BLaER1 treated with 17β-estradiol and CSF1 and Interleukin-3, amounts not matched to agents 10 nM and 100 nM (cell line): ENCODE measurements around the gene DDX59.

Experiments used
- H3K27ac ChIP-seq, 11 experiments: shearing (Covaris generic); formaldehyde crosslinking; 2 replicates each; pipeline ENCODE4 v1.8.1; 2022
- H3K27me3 ChIP-seq, 11 experiments: shearing (Covaris generic); formaldehyde crosslinking; 2 replicates each; pipeline ENCODE4 v1.8.1; 2022
- H3K36me3 ChIP-seq, 11 experiments: shearing (Covaris generic); formaldehyde crosslinking; 2 replicates each; pipeline ENCODE4 v1.8.1; 2022
- H3K4me1 ChIP-seq, 10 experiments: shearing (Covaris generic); formaldehyde crosslinking; 2 replicates each; pipeline ENCODE4 v1.8.1; 2022
- H3K4me2 ChIP-seq, 11 experiments: shearing (Covaris generic); formaldehyde crosslinking; 2 replicates each; pipeline ENCODE4 v1.8.1; 2022
- H3K4me3 ChIP-seq, 10 experiments: shearing (Covaris generic); formaldehyde crosslinking; 2 replicates each; pipeline ENCODE4 v1.8.1; 2022
- H3K9ac ChIP-seq, 11 experiments: shearing (Covaris generic); formaldehyde crosslinking; 2 replicates each; pipeline ENCODE4 v1.8.1; 2022
- H3K9me3 ChIP-seq, 11 experiments: shearing (Covaris generic); formaldehyde crosslinking; replicated peaks in 1 of 11; 2 replicates each; pipeline ENCODE4 v1.8.1; 2022
- H4K20me1 ChIP-seq, 11 experiments: shearing (Covaris generic); formaldehyde crosslinking; 2 replicates each; pipeline ENCODE4 v1.8.1; 2022
- Cebpa-rat ChIP-seq, 11 experiments: shearing (Covaris generic); IDR thresholded peaks; 2 replicates each; pipeline ENCODE4 v1.8.1; 2022

Gene DDX59

DNA sequence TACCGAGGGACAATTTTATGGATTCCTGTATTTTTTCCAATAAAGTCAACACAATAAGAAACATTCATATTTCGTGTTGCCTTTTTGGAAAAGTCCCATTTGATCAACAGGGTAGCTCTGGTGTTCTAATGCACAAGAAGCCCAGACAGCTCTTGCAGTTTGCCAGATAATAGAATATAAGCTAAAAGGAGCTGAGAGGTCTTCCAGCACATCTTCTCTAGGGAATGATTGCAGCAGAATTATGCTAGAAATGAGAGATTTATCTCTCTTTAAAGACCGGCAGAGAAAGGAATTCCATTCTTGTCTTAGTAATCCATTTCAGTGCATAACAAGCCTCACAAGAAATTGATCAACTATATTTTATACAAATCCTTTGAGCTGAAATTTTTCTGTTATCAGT, 25.0 kb upstream of the DDX59 start:
- Histone ChIP-seq H3K36me3 (no peaks in the 10 kb centered on the region), H3K9me3 (peaks cover 0 to 13% (median 0%) of the 10 kb centered on the region in 11 experiments; a peak in 3 of 22 replicates), H3K27me3 (no peaks in the 10 kb centered on the region), H3K4me1 (peaks cover 0 to 2% (median 0%) of the 10 kb centered on the region in 10 experiments; a peak in 1 of 20 replicates), H3K9ac (no peak overlapping the region), H4K20me1 (no peaks in the 10 kb centered on the region), H3K27ac (no peak overlapping the region), H3K4me2 (no peak overlapping the region), H3K4me3 (no peak overlapping the region)
- TF ChIP-seq Cebpa-rat (IDR thresholded peaks at IDR 0.05): no peak

DNA sequence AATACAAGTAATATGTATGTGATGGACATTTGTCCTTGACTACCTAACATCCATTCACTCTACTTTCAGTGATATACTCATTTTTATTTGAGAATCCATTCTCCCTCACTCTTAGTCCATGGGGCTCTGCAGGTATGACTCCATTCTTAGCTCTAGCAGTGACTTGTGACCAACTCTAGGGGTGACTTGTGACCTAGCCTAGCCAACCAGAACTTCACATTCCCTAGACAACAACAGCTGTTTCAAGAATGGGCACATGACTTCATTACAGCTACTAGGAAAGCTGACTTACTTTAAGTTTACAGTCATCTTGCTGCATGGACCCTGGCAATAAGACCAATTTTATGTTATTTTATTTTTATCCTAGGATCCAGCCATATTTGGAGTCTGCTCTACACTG, 23.6 kb upstream of the DDX59 start:
- Histone ChIP-seq H4K20me1 (no peaks in the 10 kb centered on the region), H3K27ac (no peak overlapping the region), H3K4me1 (no peaks in the 10 kb centered on the region), H3K27me3 (no peaks in the 10 kb centered on the region), H3K9ac (no peak overlapping the region), H3K4me2 (no peak overlapping the region), H3K36me3 (no peaks in the 10 kb centered on the region), H3K4me3 (no peak overlapping the region), H3K9me3 (peaks cover 0 to 13% (median 0%) of the 10 kb centered on the region in 11 experiments; a peak in 3 of 22 replicates)
- no peak for TF ChIP-seq Cebpa-rat (IDR thresholded peaks at IDR 0.05)

DNA sequence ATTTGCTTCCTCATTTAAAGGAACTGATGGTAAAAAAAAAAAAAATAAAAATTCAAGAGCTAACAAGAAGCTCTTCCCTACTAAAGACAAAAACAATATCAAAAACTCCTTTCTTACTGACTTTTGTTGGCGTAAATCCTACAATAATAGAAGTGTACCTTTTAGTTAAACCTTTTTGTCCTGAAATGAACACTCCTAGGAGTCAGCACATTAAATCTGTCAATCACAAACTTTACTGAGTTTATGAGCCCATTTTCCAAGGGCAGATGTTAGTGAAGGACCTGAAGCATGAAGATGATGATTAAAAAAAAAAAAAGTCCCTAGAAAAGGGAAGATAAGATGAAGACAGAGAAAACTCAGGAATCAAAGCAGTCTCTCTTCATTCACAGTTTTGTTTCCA, 22.6 kb upstream of the DDX59 start:
- Histone ChIP-seq H3K4me2 (no peak overlapping the region), H4K20me1 (no peaks in the 10 kb centered on the region), H3K27ac (no peak overlapping the region), H3K4me1 (no peaks in the 10 kb centered on the region), H3K9me3 (peaks cover 0 to 7% (median 0%) of the 10 kb centered on the region in 11 experiments; a peak in 2 of 22 replicates), H3K36me3 (no peaks in the 10 kb centered on the region), H3K27me3 (no peaks in the 10 kb centered on the region), H3K4me3 (no peak overlapping the region), H3K9ac (no peak overlapping the region)
- no peak for TF ChIP-seq Cebpa-rat (IDR thresholded peaks at IDR 0.05)

DNA sequence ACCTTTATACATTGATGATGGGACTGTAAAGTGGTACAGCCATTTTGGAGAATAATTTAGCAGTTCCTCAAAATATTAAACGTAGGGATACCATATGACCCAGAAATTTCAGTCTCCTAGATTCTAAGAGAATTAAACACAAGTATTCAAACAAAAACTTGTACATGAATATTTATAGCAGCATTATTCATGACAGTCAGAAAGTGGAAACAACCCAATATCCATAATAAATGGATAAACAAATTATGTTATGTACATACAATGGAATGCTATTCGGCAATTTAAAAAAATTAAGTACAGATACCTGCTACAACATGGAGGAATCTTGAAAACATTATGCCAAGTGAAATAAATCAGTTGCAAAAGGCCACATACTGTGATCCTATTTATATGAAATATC, 16.9 kb upstream of the DDX59 start:
- no peak overlapping the region for H3K4me2 ChIP-seq
- H3K36me3 ChIP-seq: no peaks in the 10 kb centered on the region
- no peak overlapping the region for H3K27ac ChIP-seq
- no peak for TF ChIP-seq Cebpa-rat (IDR thresholded peaks at IDR 0.05)
- no peaks in the 10 kb centered on the region for H4K20me1 ChIP-seq
- no peaks in the 10 kb centered on the region for H3K4me1 ChIP-seq
- no peak overlapping the region for H3K4me3 ChIP-seq
- no peak overlapping the region for H3K9ac ChIP-seq
- no peaks in the 10 kb centered on the region for H3K9me3 ChIP-seq
- no peaks in the 10 kb centered on the region for H3K27me3 ChIP-seq

DNA sequence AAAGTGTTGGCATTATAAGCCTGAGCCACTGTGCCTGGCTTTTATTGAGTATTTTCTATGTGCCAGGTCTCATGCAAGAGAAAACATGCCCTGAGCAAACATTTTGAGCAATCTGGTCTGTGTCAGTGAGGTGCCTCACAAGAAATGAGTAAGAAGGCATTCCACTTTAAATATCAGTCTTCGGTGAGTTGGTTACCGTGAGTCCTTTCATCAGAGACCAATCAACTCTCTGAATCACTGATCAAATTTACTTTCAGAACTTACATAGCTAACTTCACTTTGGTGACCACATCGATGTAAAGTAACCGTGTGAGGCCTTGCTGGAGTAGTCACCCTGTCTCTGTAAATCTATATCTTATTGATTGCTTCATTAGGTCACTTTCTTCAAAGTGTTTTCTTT, 14.3 kb upstream of the DDX59 start:
- H3K9me3 ChIP-seq: no peaks in the 10 kb centered on the region
- no peak overlapping the region for H3K4me2 ChIP-seq
- no peaks in the 10 kb centered on the region for H3K36me3 ChIP-seq
- H3K4me3 ChIP-seq: no peak overlapping the region
- no peaks in the 10 kb centered on the region for H4K20me1 ChIP-seq
- no peak for TF ChIP-seq Cebpa-rat (IDR thresholded peaks at IDR 0.05)
- no peaks in the 10 kb centered on the region for H3K4me1 ChIP-seq
- no peaks in the 10 kb centered on the region for H3K27me3 ChIP-seq
- H3K27ac ChIP-seq: no peak overlapping the region
- H3K9ac ChIP-seq: no peak overlapping the region

DNA sequence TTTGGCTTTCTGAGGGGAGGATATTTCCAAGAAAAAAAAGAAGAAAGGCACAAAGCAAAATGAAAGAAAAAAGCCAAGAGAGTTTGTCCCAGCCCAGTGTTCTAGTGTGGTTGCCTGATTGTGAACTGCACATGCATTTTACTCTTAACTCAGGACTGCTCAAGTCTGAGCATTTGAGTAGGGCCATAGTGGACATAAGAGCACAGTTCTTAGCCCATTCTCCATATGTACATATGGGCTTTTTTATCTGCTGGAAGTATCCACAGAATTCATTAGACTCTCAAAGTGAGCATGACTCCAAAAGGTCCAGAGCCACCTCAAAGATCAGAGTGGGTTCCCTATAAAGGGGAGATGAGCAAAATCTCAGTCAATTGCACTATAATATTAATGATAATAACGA, 13.6 kb upstream of the DDX59 start:
- Histone ChIP-seq H3K27ac (no peak overlapping the region), H3K36me3 (no peaks in the 10 kb centered on the region), H3K9ac (no peak overlapping the region), H3K4me2 (no peak overlapping the region), H3K9me3 (no peaks in the 10 kb centered on the region), H3K4me3 (no peak overlapping the region), H4K20me1 (no peaks in the 10 kb centered on the region), H3K4me1 (no peaks in the 10 kb centered on the region), H3K27me3 (no peaks in the 10 kb centered on the region)
- TF ChIP-seq Cebpa-rat (IDR thresholded peaks at IDR 0.05): no peak

DNA sequence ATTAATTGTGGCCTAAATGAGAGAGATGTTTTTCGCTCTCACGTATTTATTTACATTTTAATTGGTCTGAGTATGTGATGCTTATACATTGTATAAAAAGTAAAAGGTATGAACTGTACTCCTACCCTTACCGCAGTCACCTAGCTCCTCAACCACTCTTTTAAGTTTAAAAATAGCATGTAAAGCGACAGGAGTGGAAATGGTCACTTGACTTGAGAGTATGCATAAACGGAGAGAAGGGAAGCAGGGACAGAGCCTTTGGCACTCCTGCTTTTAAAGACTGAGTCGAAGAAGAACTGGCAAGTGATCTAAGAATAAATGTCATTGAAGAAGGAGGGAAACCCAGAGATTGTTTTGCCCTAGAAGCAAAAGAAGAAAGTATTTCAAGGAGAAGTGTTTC, 11.5 kb upstream of the DDX59 start:
- H3K9ac ChIP-seq: no peak overlapping the region
- H3K36me3 ChIP-seq: no peaks in the 10 kb centered on the region
- no peak overlapping the region for H3K4me3 ChIP-seq
- no peaks in the 10 kb centered on the region for H3K27me3 ChIP-seq
- H3K4me2 ChIP-seq: no peak overlapping the region
- no peaks in the 10 kb centered on the region for H4K20me1 ChIP-seq
- H3K4me1 ChIP-seq: no peaks in the 10 kb centered on the region
- no peaks in the 10 kb centered on the region for H3K9me3 ChIP-seq
- H3K27ac ChIP-seq: no peak overlapping the region
- TF ChIP-seq Cebpa-rat (IDR thresholded peaks at IDR 0.05): no peak

DNA sequence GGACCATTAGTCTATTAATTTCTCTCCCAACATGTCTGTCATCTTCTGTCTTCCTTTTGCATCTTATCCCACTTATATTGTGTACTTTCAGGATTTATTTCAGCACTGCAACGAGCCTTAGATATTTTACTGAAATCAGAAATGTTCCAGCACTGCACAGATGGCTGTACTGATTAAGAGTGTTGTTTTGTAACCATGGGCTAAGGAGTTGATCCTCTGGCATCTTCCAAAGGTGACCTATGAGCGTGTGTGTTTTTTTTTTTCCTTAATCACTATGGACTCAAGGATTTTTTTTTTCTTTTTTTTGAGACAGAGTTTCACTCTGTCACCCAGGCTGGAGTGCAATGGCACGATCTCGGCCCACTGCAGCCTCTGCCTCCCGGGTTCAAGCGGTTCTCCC, 7.1 kb upstream of the DDX59 start:
- H3K4me2 ChIP-seq: no peak overlapping the region
- H3K9me3 ChIP-seq: no peaks in the 10 kb centered on the region
- no peaks in the 10 kb centered on the region for H3K36me3 ChIP-seq
- no peaks in the 10 kb centered on the region for H3K27me3 ChIP-seq
- 0 out of 20 replicates have a peak, but pooled peaks cover 0 to 6% (median 0%) of the 10 kb centered on the region in 10 experiments for H3K4me1 ChIP-seq
- H3K9ac ChIP-seq: no peak overlapping the region
- H3K4me3 ChIP-seq: no peak overlapping the region
- no peaks in the 10 kb centered on the region for H4K20me1 ChIP-seq
- TF ChIP-seq Cebpa-rat (IDR thresholded peaks at IDR 0.05): no peak
- no peak overlapping the region for H3K27ac ChIP-seq

DNA sequence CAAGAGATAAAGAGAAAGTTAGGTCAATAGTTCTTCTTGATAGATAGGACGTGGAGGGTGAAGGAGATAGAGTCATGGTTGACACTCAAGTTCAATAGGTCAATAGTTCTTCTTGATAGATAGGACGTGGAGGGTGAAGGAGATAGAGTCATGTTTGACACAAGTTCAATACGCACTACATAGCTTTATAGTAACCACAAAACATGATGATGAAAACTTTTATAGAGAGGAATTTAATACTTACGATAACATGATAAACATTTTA, 5.8 kb upstream of the DDX59 start:
- H4K20me1 ChIP-seq: no peaks in the 10 kb centered on the region
- H3K9ac ChIP-seq: no peak overlapping the region
- no peak for TF ChIP-seq Cebpa-rat (IDR thresholded peaks at IDR 0.05)
- no peak overlapping the region for H3K27ac ChIP-seq
- no peak overlapping the region for H3K4me2 ChIP-seq
- no peaks in the 10 kb centered on the region for H3K27me3 ChIP-seq
- no peak overlapping the region for H3K4me3 ChIP-seq
- H3K4me1 ChIP-seq: peaks cover 9 to 16% (median 9%) of the 10 kb centered on the region in 10 experiments
- H3K36me3 ChIP-seq: no peaks in the 10 kb centered on the region
- no peaks in the 10 kb centered on the region for H3K9me3 ChIP-seq

DNA sequence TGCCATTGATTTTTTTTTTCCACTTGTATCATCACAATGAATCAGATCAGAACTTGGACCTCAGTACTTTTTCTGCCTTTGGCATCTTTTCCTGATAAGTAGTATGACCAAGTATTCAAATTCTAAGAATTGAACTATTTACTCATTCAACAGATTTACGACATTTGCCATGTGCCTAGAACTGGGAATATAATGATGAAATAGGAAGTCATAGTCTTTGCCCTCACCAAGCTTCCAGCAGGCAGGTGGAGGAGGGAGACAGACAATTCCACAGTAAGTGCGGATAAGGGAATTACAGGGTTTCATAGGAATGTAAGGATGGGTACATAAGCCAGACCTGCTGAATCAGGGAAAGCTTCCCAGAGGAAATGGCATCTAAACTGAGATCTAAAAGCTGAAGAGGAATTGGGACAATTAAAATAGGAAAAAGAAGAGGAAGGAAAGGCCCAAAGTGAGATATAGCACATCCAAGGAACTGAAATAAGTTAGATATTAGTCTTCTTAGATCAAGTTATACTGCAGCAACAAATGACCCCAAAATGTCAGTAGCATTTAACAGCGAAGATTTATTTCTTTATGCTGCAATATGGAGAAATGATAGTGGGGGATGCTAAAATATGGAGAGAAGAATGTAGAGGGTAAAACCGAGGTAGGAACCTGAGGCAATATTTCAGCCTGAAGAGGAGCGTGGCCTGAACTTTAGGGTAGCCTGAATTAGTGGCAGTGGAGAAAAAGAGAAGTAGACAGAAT, 5.3 kb upstream of the DDX59 start:
- no peaks in the 10 kb centered on the region for H3K36me3 ChIP-seq
- no peak overlapping the region for H3K4me3 ChIP-seq
- no peaks in the 10 kb centered on the region for H3K9me3 ChIP-seq
- no peaks in the 10 kb centered on the region for H4K20me1 ChIP-seq
- no peak overlapping the region for H3K4me2 ChIP-seq
- H3K4me1 ChIP-seq: peaks cover 9 to 16% (median 11%) of the 10 kb centered on the region in 10 experiments
- no peak overlapping the region for H3K27ac ChIP-seq
- H3K9ac ChIP-seq: no peak overlapping the region
- TF ChIP-seq Cebpa-rat (IDR thresholded peaks at IDR 0.05): no peak
- H3K27me3 ChIP-seq: no peaks in the 10 kb centered on the region
